CD14-positive monocyte (primary cell): Measurements from ENCODE around the gene KIZ. TPM values are rescaled to one million over a fixed set of nuclear protein-coding genes. Genes with fewer than 3 reads are reported as not detected.

Experiments used
- DNase-seq, 3 donors: peaks; one replicate each; pipeline ENCODE4 v3.0.0-alpha.2; 2011 to 2022
- H2AFZ ChIP-seq: 2 replicates; pipeline ENCODE4 v1.6.0; 2012; ENCODE audit warnings: mild to moderate bottlenecking, low read depth, low read length, inconsistent platforms; ENCODE audit not compliant: insufficient read depth, poor library complexity, severe bottlenecking
- H3K27ac ChIP-seq, 2 donors: 1 replicate in 1 of 2; 2 replicates in 1 of 2; pipeline ENCODE4 v1.5.1; 2012 to 2013; ENCODE audit warnings: low read length in 2 of 2, control low read depth in 1 of 2, inconsistent platforms in 1 of 2, low read depth in 1 of 2, mild to moderate bottlenecking in 1 of 2
- H3K27me3 ChIP-seq, 2 donors: one replicate each; pipeline versions ENCODE4 v1.6.0 to v1.6.1; 2011 to 2013; ENCODE audit warnings: low read length in 2 of 2; ENCODE audit not compliant: control insufficient read depth in 2 of 2, insufficient read depth in 2 of 2
- H3K36me3 ChIP-seq, 2 donors: replicated peaks in 1 of 2; 1 replicate in 1 of 2; 2 replicates in 1 of 2; pipeline versions ENCODE4 v1.5.1 to v1.6.1; 2012 to 2013; ENCODE audit warnings: low read length in 2 of 2, control low read depth in 1 of 2, inconsistent platforms in 1 of 2, mild to moderate bottlenecking in 1 of 2; ENCODE audit not compliant: insufficient read depth in 2 of 2, control insufficient read depth in 1 of 2
- H3K4me1 ChIP-seq, 2 donors: 1 replicate in 1 of 2; 2 replicates in 1 of 2; pipeline versions ENCODE4 v1.5.1 to v1.6.1; 2012 to 2013; ENCODE audit warnings: low read length in 2 of 2, control low read depth in 1 of 2, inconsistent platforms in 1 of 2, mild to moderate bottlenecking in 1 of 2, moderate library complexity in 1 of 2; ENCODE audit not compliant: insufficient read depth in 2 of 2, control insufficient read depth in 1 of 2
- H3K4me2 ChIP-seq: replicated peaks from 2 replicates; pipeline ENCODE3; 2012; ENCODE audit warnings: low read length, moderate library complexity, mild to moderate bottlenecking; ENCODE audit not compliant: poor library complexity, severe bottlenecking; ENCODE audit errors: extremely low read depth
- H3K4me3 ChIP-seq, 3 experiments: fragments of 200-600 bp in 1 of 3; sonication (generic) in 1 of 3; replicated peaks in 1 of 3; 1 replicate in 2 of 3; 2 replicates in 1 of 3; pipeline ENCODE4 v1.5.1; 2011 to 2013; ENCODE audit warnings: low read length in 3 of 3, mild to moderate bottlenecking in 3 of 3, control low read depth in 2 of 3, low read depth in 2 of 3, inconsistent platforms in 1 of 3, moderate library complexity in 1 of 3
- H3K79me2 ChIP-seq: 2 replicates; pipeline ENCODE4 v1.6.0; 2012; ENCODE audit warnings: mild to moderate bottlenecking, control low read depth, inconsistent platforms, low read length, moderate library complexity; ENCODE audit not compliant: insufficient read depth
- H3K9ac ChIP-seq: 2 replicates; pipeline ENCODE4 v1.6.0; 2017; ENCODE audit warnings: low read length, mild to moderate bottlenecking; ENCODE audit not compliant: insufficient read depth, poor library complexity, severe bottlenecking
- H3K9me3 ChIP-seq, 2 donors: replicated peaks in 1 of 2; 1 replicate in 1 of 2; 2 replicates in 1 of 2; pipeline versions ENCODE4 v1.5.1 to v1.6.1; 2012 to 2013; ENCODE audit warnings: low read length in 2 of 2, control low read depth in 1 of 2; ENCODE audit not compliant: control insufficient read depth in 1 of 2, insufficient read depth in 1 of 2
- H4K20me1 ChIP-seq: 2 replicates; pipeline ENCODE4 v1.6.0; 2012; ENCODE audit warnings: mild to moderate bottlenecking, low read length, control low read depth, moderate library complexity; ENCODE audit not compliant: insufficient read depth
- H3K27ac Mint-ChIP-seq, 7 donors: one replicate each; pipeline ENCODE4 v1.8.0; 2020; ENCODE audit warnings: mild to moderate bottlenecking in 7 of 7, mixed read lengths in 7 of 7, moderate library complexity in 6 of 7, inconsistent platforms in 2 of 7
- H3K27me3 Mint-ChIP-seq, 3 donors: one replicate each; pipeline ENCODE4 v1.8.0; 2021 to 2022; ENCODE audit warnings: low read depth in 3 of 3, mild to moderate bottlenecking in 3 of 3, mixed read lengths in 3 of 3, moderate library complexity in 3 of 3, inconsistent platforms in 1 of 3
- H3K36me3 Mint-ChIP-seq, 2 donors: one replicate each; pipeline ENCODE4 v1.8.0; 2020; ENCODE audit warnings: mixed read lengths in 2 of 2, inconsistent platforms in 1 of 2, mild to moderate bottlenecking in 1 of 2
- H3K4me1 Mint-ChIP-seq: one replicate; pipeline ENCODE4 v1.8.0; 2020; ENCODE audit warnings: mild to moderate bottlenecking, mixed read lengths
- H3K4me3 Mint-ChIP-seq, 2 donors: one replicate each; pipeline ENCODE4 v1.8.0; 2020; ENCODE audit warnings: mild to moderate bottlenecking in 2 of 2, mixed read lengths in 2 of 2, moderate library complexity in 1 of 2
- H3K9me3 Mint-ChIP-seq, 7 donors: one replicate each; pipeline ENCODE4 v1.8.0; 2020 to 2022; ENCODE audit warnings: mixed read lengths in 7 of 7, mild to moderate bottlenecking in 6 of 7, moderate library complexity in 6 of 7, inconsistent platforms in 2 of 7
- CTCF ChIP-seq: fragments of 200-600 bp; IDR thresholded peaks from one replicate; pipeline ENCODE4 v1.8.0; 2022; ENCODE audit warnings: antibody characterized with exemption, mild to moderate bottlenecking
- WGBS: methylation state at CpG from one replicate; pipeline ENCODE4 v1.1.5; 2013; ENCODE audit warnings: missing lambda C conversion rate; ENCODE audit not compliant: insufficient coverage; 5-methylcytosine and 5-hydroxymethylcytosine counted together
- intact Hi-C, 2 donors: fragments of 100-400 bp; cut with micrococcal nuclease; formaldehyde crosslinking; loops; one replicate each; pipeline versions ENCODE4 v1.15.0 to v1.15.1; 2023
- polyA plus RNA-seq, 3 donors: library from polyadenylated mRNA; depleted of rRNA in 1 of 3; unstranded in 2 of 3; stranded (reverse) in 1 of 3; fragments of 300-500 nt in 2 of 3; fragments of >200 nt in 1 of 3; fragmentation: Illumina TruSeq in 2 of 3; gene quantifications; 1 replicate in 2 of 3; 2 replicates in 1 of 3; pipeline ENCODE4 v1.2.3, GENCODE V29; 2012 to 2021

Gene KIZ
- polyA plus RNA-seq, 3 donors: 7.2 to 13.2 (median 10.2) TPM

GRCh38 chr20:21184819-21185218, 58.9 kb downstream of the KIZ start:
- Mint-ChIP-seq H3K36me3 (peaks cover 0 to 7% of the 10 kb centered on the region in 2 donors), H3K27me3 (peaks cover 0 to 4% (median 0%) of the 10 kb centered on the region in 3 donors), H3K9me3 (peaks cover 0 to 3% (median 0%) of the 10 kb centered on the region in 7 donors), H3K27ac (no peak overlapping the region), H3K4me1 (no peaks in the 10 kb centered on the region), H3K4me3 (no peak overlapping the region)
- Histone ChIP-seq H3K4me1 (no peaks in the 10 kb centered on the region), H3K4me3 (no peak overlapping the region), H3K27me3 (no peaks in the 10 kb centered on the region), H3K27ac (no peak overlapping the region), H3K9me3 (no peaks in the 10 kb centered on the region), H4K20me1 (no peaks in the 10 kb centered on the region), H3K79me2 (no peaks in the 10 kb centered on the region), H2AFZ (no peak overlapping the region), H3K4me2 (no peak overlapping the region), H3K9ac (no peak overlapping the region), H3K36me3 (no peaks in the 10 kb centered on the region)
- intact Hi-C loops: no loop called here
- no peak for TF ChIP-seq CTCF
- no peak for DNase-seq
- WGBS: no CpG with 5 or more reads among the region's 3 CpGs

DNA sequence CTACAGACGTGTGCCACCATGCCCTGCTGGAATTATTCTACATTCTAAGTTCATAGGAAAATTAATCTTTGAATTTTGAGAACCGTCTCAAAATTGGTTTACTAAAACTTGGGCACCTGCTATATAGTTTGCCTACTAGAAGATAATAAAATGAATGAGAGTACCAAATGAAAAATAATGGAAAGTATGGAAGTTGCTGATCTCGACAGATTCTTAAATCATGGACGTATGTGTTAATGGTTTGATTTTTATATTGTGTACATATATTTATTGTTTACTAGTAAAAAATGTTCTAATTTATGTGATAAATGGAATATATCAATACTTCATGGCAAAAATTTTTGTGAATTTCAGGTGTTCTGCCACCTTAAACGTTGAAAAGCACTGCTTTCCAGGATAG, 60.0 kb downstream of the KIZ start:
- no peak overlapping the region for H2AFZ ChIP-seq
- no peaks in the 10 kb centered on the region for H3K36me3 ChIP-seq
- H3K4me1 ChIP-seq: no peaks in the 10 kb centered on the region
- DNase-seq: no peak
- no peak overlapping the region for H3K4me2 ChIP-seq
- Mint-ChIP-seq H3K27ac (no peak overlapping the region), H3K4me1 (no peaks in the 10 kb centered on the region), H3K27me3 (no peaks in the 10 kb centered on the region), H3K36me3 (peaks cover 0 to 5% of the 10 kb centered on the region in 2 donors), H3K9me3 (no peaks in the 10 kb centered on the region), H3K4me3 (no peak overlapping the region)
- TF ChIP-seq CTCF: no peak
- H3K27me3 ChIP-seq: no peaks in the 10 kb centered on the region
- WGBS: no CpG with 5 or more reads among the region's 5 CpGs
- no peaks in the 10 kb centered on the region for H3K79me2 ChIP-seq
- H3K9ac ChIP-seq: no peak overlapping the region
- no peak overlapping the region for H3K4me3 ChIP-seq
- H4K20me1 ChIP-seq: no peaks in the 10 kb centered on the region
- H3K9me3 ChIP-seq: no peaks in the 10 kb centered on the region
- H3K27ac ChIP-seq: no peak overlapping the region
- intact Hi-C loops: no loop called here
